DMS 273 (cell line): ENCODE results near the gene DAZ4.
"Not testable (repeated sequence)": the region's sequence is repeated elsewhere in the genome, so short reads cannot be mapped to it uniquely, and the experiment has no call there.

Experiments
- DNase-seq: peaks from one replicate; lab custom pipeline; 2025; ENCODE audit not compliant: unreplicated experiment; lab: John Stamatoyannopoulos, UW

DAZ4 gene, protein sequence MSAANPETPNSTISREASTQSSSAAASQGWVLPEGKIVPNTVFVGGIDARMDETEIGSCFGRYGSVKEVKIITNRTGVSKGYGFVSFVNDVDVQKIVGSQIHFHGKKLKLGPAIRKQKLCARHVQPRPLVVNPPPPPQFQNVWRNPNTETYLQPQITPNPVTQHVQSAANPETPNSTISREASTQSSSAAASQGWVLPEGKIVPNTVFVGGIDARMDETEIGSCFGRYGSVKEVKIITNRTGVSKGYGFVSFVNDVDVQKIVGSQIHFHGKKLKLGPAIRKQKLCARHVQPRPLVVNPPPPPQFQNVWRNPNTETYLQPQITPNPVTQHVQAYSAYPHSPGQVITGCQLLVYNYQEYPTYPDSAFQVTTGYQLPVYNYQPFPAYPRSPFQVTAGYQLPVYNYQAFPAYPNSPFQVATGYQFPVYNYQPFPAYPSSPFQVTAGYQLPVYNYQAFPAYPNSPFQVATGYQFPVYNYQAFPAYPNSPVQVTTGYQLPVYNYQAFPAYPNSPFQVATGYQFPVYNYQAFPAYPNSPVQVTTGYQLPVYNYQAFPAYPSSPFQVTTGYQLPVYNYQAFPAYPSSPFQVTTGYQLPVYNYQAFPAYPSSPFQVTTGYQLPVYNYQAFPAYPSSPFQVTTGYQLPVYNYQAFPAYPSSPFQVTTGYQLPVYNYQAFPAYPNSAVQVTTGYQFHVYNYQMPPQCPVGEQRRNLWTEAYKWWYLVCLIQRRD

DNA sequence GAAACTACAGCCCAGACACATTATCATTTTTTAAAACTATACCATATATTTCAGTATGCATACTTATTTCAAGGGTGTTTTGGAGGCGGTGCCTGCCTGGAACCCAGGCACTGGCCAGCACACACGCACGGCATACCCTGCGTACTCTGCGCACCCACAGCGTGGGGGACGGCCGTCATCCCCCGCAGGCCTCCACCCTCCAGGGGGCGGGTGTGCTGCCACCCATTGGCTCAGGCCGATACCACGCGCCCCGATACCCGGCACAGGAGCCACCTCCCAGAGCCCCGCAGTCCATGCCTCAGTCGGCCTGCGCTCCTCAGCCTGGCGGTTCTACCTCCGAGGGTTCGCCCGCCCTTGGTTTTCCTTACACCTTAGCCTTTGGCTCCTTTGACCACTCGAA lies at the start of gene DAZ4:
TSS of gene DAZ4 (plus strand) at position 301 of the 400 bp plus-strand sequence. CDS start 208 bp downstream, outside the sequence.
- DNase-seq = not testable (repeated sequence)

DNA sequence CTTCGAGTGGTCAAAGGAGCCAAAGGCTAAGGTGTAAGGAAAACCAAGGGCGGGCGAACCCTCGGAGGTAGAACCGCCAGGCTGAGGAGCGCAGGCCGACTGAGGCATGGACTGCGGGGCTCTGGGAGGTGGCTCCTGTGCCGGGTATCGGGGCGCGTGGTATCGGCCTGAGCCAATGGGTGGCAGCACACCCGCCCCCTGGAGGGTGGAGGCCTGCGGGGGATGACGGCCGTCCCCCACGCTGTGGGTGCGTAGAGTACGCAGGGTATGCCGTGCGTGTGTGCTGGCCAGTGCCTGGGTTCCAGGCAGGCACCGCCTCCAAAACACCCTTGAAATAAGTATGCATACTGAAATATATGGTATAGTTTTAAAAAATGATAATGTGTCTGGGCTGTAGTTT lies 20.4 kb upstream of the DAZ4 start, which contains the start of gene DAZ3:
TSS of gene DAZ3 (minus strand) at position 101 of the 400 bp plus-strand sequence. CDS start 208 bp downstream, outside the sequence.
- DNase-seq = not testable (repeated sequence)

DNA sequence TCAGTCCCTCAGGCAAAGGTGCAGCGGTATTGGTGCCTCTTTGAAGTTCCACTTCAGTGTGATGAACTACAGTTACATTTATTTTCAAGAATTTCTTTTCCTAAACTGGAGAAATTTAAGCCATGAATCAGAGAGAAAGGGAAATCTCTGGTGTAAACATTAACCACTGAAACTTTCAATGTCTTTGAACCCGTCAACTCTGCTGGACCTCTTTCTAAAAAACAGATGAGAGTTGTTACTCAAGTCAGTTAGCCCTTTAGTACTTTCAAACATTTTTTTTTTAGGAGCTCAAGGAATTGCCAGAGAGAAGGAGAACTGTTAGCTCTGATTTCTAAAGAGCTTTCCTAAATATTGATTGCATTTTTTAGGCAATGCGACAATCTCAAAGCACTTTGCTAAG lies 11.9 kb upstream of the DAZ4 start:
- DNase-seq = not testable (repeated sequence)

DNA sequence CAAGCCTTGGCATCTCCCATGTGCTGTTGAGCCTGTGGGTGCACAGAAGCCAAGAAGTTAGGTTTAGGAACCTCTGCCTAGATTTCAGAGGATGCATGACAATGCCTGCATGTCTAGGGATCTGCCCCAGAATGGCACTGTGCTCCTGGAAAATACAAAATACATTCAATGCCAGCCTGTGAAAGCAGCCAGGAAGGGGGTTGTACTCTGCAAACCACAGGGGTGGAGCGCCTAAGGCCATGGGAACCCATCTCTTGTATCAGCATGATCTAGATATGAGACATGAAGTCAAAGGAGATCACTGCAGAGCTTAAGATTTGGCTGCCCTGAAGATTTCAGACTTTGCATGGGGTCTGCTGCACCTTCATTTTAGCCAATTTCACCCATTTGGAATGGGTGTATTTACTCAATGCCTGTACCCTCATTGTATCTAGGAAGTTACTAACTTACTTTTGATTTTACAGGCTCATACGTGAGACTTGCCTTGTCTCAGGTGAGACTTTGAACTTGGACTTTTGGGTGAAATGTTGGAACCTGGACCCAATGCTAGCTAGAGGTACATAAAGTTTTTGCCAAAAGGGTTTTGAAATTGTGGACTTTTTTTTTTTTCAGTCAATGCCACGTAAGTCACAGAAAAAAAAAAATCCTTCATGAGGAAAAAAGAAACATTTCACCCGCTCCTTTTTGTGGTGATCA lies 9.4 kb upstream of the DAZ4 start:
- DNase-seq = not testable (repeated sequence)

DNA sequence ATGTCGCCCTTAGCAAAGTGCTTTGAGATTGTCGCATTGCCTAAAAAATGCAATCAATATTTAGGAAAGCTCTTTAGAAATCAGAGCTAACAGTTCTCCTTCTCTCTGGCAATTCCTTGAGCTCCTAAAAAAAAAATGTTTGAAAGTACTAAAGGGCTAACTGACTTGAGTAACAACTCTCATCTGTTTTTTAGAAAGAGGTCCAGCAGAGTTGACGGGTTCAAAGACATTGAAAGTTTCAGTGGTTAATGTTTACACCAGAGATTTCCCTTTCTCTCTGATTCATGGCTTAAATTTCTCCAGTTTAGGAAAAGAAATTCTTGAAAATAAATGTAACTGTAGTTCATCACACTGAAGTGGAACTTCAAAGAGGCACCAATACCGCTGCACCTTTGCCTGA lies 8.7 kb upstream of the DAZ4 start:
- DNase-seq = not testable (repeated sequence)
